ENCODE measurements around the gene MRPL1. TPM values are rescaled to one million over a fixed set of nuclear protein-coding genes. Genes with fewer than 3 reads are reported as not detected.

Gene MRPL1
- total and polyA plus RNA-seq, 9 of the 15 experiments (the other 6 are each of a cell fraction or from before 2014, with no cell fraction given): 38.4 to 75.7 (median 63.7) TPM

DNA sequence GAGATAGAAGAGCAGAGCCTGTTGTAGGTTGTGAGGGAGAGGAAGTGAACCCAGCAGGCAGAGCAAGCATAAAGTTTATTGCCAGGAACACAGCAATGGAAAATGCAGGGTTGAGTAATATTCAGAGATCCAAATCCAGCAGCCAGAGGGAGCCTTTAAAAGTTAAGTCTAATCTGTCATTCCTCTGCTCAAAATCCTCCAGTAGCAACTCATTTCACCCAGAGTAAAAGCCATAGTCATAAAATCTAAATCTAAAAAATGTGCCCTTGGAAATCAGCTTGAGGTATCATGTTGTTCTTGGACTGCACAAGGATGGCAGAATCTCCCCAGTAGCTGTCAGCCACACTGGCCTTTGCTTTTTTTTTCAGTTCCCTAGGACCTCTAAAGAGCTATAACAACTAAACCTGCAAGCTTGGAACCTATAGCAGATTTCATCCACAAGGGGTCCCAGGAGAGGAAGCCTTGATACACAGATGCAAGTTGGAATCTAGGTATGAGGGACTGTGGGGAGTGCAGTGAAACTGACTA, 131.6 kb downstream of the MRPL1 start:
- Histone ChIP-seq H4K20me1 (replicated peaks; ENCODE audit: control insufficient read depth, insufficient read depth, low read length) (peaks cover 5% of the 10 kb centered on the region; the same call in 1 of the 2 replicates), H3K9me1 (ENCODE audit: control insufficient read depth, insufficient read depth, low read length) (no peaks in the 10 kb centered on the region), H3K4me3 (no peak overlapping the region), H3K27ac (ENCODE audit: extremely low read depth, low read depth, low read length) (no peak overlapping the region), H3K4me1 (replicated peaks in 1 of 2; ENCODE audit: control insufficient read depth in 2 of 2, insufficient read depth in 2 of 2, low read length in 2 of 2) (no peaks in the 10 kb centered on the region), H3K79me2 (ENCODE audit: control insufficient read depth, insufficient read depth, low read length) (no peaks in the 10 kb centered on the region), H2AFZ (ENCODE audit: low read depth, low read length) (no peak overlapping the region), H3K4me2 (ENCODE audit: insufficient read depth, low read length) (no peak overlapping the region), H3K36me3 (ENCODE audit: control insufficient read depth, insufficient read depth, low read length) (no peaks in the 10 kb centered on the region), H3K9ac (ENCODE audit: insufficient read depth in 1 of 2, low read depth in 2 of 2, low read length in 2 of 2) (no peak overlapping the region), H3K9me3 (replicated peaks; ENCODE audit: control insufficient read depth, insufficient read depth, low read depth, low read length) (no peaks in the 10 kb centered on the region), H3K27me3 (ENCODE audit: control insufficient read depth in 2 of 2, insufficient read depth in 2 of 2, low read length in 2 of 2) (peaks cover 0 to 10% of the 10 kb centered on the region in 2 experiments; a peak in 3 of 5 replicates)
- DNase-seq (ENCODE audit: extremely low read depth in 1 of 4, low spot score in 3 of 4) (peak; percentile 7 to 54 (median 20)), FAIRE-seq (peak; percentile 76), ATAC-seq (peak; percentile 92)
- intact Hi-C loops (cut with micrococcal nuclease) (loop anchor here (10.0 kb wide), 1 partner anchor 171 kb away; no protein-coding TSS in a partner anchor), in situ Hi-C loops (cut with MboI) (no loop called here)
- TF ChIP-seq, protein P1, sequence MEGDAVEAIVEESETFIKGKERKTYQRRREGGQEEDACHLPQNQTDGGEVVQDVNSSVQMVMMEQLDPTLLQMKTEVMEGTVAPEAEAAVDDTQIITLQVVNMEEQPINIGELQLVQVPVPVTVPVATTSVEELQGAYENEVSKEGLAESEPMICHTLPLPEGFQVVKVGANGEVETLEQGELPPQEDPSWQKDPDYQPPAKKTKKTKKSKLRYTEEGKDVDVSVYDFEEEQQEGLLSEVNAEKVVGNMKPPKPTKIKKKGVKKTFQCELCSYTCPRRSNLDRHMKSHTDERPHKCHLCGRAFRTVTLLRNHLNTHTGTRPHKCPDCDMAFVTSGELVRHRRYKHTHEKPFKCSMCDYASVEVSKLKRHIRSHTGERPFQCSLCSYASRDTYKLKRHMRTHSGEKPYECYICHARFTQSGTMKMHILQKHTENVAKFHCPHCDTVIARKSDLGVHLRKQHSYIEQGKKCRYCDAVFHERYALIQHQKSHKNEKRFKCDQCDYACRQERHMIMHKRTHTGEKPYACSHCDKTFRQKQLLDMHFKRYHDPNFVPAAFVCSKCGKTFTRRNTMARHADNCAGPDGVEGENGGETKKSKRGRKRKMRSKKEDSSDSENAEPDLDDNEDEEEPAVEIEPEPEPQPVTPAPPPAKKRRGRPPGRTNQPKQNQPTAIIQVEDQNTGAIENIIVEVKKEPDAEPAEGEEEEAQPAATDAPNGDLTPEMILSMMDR (IDR thresholded peaks at IDR 0.05 in 2 of 3, conservative IDR thresholded peaks at IDR 0.05 in 1 of 3; ENCODE audit: insufficient read depth in 2 of 3, low read depth in 1 of 3, low read length in 3 of 3): peak; percentile 45 to 53 (median 52); a peak in 5 of 6 replicates
- TF ChIP-seq RAD21 (CRISPR knock-in tag; conservative IDR thresholded peaks at IDR 0.05 in 1 of 2, IDR thresholded peaks at IDR 0.05 in 1 of 2) (peak; percentile 33 to 49), SMC3 (conservative IDR thresholded peaks at IDR 0.05; ENCODE audit: insufficient read depth, low read depth, low read length) (peak; percentile 55; the same call in 1 of the 2 replicates), KDM4B (IDR thresholded peaks at IDR 0.05; ENCODE audit: borderline replicate concordance in 2 of 2, low read depth in 1 of 2) (no peak)
- ChIA-PET CTCF (ENCODE audit: low intra/inter-chr PET ratio) (no interaction called here), POLR2A (no interaction called here)
- BruUV-seq (replicated peaks): no TSS peak

All from K562 (cell line).